HepG2 (cell line): ENCODE results near the gene PAIP1. TPM values are rescaled to one million over a fixed set of nuclear protein-coding genes. Genes with fewer than 3 reads are reported as not detected.

Source experiments
- KLF16 ChIP-seq, 2 experiments: sonication (generic) in 1 of 2; formaldehyde crosslinking in 1 of 2; IDR thresholded peaks; 2 replicates each; pipeline versions ENCODE4 v1.6.1 to v1.8.0; 2016 to 2023; ENCODE audit warnings: missing genetic modification reagents in 2 of 2, missing compliant biosample characterization in 1 of 2
- PHF8 ChIP-seq: sonication (generic); formaldehyde crosslinking; IDR thresholded peaks from 2 replicates; pipeline ENCODE4 v1.5.0; 2020; ENCODE audit warnings: missing genetic modification reagents
- ZNF10 ChIP-seq: sonication (generic); formaldehyde crosslinking; IDR thresholded peaks from 2 replicates; pipeline ENCODE4 v1.4.0; 2020; ENCODE audit warnings: mild to moderate bottlenecking, low read depth, missing genetic modification reagents, borderline replicate concordance
- ZNF138 ChIP-seq: sonication (generic); formaldehyde crosslinking; IDR thresholded peaks from 2 replicates; pipeline ENCODE4 v1.5.0; 2020; ENCODE audit warnings: mild to moderate bottlenecking, low read depth, missing genetic modification reagents
- ZNF790 ChIP-seq: sonication (generic); formaldehyde crosslinking; IDR thresholded peaks from 2 replicates; pipeline ENCODE4 v1.8.0; 2022; ENCODE audit warnings: missing genetic modification reagents, mild to moderate bottlenecking, borderline replicate concordance
- polyA plus RNA-seq, 8 experiments: library from polyadenylated mRNA; depleted of rRNA in 3 of 8; stranded (reverse) in 7 of 8; unstranded in 1 of 8; fragments of >200 nt; fragmentation: Illumina TruSeq in 4 of 8; extraction: Trizol in 4 of 8; gene quantifications; 2 replicates each; pipeline versions ENCODE4 v1.2.1 to v1.2.3, GENCODE V29; 2011 to 2016; ENCODE audit warnings: low read depth in 4 of 8, missing spikeins in 1 of 8, mixed read lengths in 1 of 8; ENCODE audit not compliant: insufficient read depth in 1 of 8
- total RNA-seq, 5 experiments: library from RNA; depleted of rRNA; stranded (reverse); fragments of >200 nt; fragmentation: Illumina TruSeq; extraction: Trizol; gene quantifications; 2 replicates each; pipeline ENCODE4 v1.2.3, GENCODE V29; 2016; ENCODE audit warnings: low read depth in 1 of 5
- TF ChIP-seq, protein P1 (sequence below): sonication (generic); formaldehyde crosslinking; IDR thresholded peaks from 2 replicates; pipeline ENCODE4 v1.4.0; 2020; ENCODE audit warnings: missing genetic modification reagents
- TF ChIP-seq, protein P2 (sequence below): sonication (generic); formaldehyde crosslinking; IDR thresholded peaks from one replicate; pipeline ENCODE4 v1.5.1; 2020; ENCODE audit warnings: mild to moderate bottlenecking, missing genetic modification reagents; ENCODE audit errors: not compliant biosample characterization
- TF ChIP-seq, protein P3 (sequence below): sonication (generic); formaldehyde crosslinking; IDR thresholded peaks from 2 replicates; pipeline ENCODE4 v1.8.0; 2022; ENCODE audit warnings: low read depth, missing genetic modification reagents
- TF ChIP-seq, protein P4 (sequence below): sonication (generic); formaldehyde crosslinking; IDR thresholded peaks from 2 replicates; pipeline ENCODE4; 2020; ENCODE audit warnings: missing genetic modification reagents, mild to moderate bottlenecking, borderline replicate concordance
- TF ChIP-seq, protein P5 (sequence below): sonication (generic); formaldehyde crosslinking; IDR thresholded peaks from 2 replicates; pipeline ENCODE4 v1.4.0; 2020; ENCODE audit warnings: missing genetic modification reagents, borderline replicate concordance

The PAIP1 gene
- total and polyA plus RNA-seq, 2 of the 13 experiments (the other 11 are each of a cell fraction or from before 2014, with no cell fraction given), result 96.6 to 116 TPM

DNA sequence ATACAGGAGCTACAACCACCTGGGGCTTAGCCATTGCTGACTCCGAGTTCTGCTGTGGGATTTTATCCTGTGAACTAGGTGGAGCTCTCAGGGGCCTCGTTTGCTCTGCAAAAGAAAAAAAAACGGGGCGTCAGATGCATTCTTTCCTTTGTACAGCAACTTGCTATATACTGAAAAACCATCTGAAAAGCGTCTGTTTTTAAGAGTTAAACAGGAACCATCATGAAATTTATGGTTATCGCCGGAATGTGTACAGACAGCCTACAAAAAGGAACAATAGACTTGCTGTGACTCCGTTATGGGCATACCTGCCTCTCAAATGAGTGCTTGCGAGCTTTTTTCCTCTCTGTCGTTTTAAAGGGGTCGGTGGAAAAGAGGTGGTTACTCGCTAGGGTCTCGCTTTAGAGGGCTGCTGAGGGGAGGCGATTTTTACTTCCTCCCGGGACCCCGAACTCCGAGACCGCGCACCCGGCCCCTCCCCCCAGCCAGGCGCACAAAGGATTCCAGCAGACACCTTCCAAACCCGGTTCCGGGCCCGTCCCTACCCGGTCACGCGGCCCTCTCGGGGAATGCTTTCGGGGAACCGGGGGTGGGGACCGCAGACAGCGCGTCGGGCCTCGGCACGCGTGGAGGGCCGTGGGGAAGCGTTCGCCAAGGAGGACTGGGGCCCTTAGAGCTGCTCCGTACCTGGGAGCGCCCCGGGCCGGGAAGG lies 826 bp downstream of the PAIP1 start (continued):
- no peak for TF ChIP-seq ZNF10 (CRISPR knock-in tag)
- TF ChIP-seq, protein P1, sequence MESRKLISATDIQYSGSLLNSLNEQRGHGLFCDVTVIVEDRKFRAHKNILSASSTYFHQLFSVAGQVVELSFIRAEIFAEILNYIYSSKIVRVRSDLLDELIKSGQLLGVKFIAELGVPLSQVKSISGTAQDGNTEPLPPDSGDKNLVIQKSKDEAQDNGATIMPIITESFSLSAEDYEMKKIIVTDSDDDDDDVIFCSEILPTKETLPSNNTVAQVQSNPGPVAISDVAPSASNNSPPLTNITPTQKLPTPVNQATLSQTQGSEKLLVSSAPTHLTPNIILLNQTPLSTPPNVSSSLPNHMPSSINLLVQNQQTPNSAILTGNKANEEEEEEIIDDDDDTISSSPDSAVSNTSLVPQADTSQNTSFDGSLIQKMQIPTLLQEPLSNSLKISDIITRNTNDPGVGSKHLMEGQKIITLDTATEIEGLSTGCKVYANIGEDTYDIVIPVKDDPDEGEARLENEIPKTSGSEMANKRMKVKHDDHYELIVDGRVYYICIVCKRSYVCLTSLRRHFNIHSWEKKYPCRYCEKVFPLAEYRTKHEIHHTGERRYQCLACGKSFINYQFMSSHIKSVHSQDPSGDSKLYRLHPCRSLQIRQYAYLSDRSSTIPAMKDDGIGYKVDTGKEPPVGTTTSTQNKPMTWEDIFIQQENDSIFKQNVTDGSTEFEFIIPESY (CRISPR knock-in tag), result no peak
- peak; percentile 84 for TF ChIP-seq PHF8 (CRISPR knock-in tag)
- TF ChIP-seq, protein P2, sequence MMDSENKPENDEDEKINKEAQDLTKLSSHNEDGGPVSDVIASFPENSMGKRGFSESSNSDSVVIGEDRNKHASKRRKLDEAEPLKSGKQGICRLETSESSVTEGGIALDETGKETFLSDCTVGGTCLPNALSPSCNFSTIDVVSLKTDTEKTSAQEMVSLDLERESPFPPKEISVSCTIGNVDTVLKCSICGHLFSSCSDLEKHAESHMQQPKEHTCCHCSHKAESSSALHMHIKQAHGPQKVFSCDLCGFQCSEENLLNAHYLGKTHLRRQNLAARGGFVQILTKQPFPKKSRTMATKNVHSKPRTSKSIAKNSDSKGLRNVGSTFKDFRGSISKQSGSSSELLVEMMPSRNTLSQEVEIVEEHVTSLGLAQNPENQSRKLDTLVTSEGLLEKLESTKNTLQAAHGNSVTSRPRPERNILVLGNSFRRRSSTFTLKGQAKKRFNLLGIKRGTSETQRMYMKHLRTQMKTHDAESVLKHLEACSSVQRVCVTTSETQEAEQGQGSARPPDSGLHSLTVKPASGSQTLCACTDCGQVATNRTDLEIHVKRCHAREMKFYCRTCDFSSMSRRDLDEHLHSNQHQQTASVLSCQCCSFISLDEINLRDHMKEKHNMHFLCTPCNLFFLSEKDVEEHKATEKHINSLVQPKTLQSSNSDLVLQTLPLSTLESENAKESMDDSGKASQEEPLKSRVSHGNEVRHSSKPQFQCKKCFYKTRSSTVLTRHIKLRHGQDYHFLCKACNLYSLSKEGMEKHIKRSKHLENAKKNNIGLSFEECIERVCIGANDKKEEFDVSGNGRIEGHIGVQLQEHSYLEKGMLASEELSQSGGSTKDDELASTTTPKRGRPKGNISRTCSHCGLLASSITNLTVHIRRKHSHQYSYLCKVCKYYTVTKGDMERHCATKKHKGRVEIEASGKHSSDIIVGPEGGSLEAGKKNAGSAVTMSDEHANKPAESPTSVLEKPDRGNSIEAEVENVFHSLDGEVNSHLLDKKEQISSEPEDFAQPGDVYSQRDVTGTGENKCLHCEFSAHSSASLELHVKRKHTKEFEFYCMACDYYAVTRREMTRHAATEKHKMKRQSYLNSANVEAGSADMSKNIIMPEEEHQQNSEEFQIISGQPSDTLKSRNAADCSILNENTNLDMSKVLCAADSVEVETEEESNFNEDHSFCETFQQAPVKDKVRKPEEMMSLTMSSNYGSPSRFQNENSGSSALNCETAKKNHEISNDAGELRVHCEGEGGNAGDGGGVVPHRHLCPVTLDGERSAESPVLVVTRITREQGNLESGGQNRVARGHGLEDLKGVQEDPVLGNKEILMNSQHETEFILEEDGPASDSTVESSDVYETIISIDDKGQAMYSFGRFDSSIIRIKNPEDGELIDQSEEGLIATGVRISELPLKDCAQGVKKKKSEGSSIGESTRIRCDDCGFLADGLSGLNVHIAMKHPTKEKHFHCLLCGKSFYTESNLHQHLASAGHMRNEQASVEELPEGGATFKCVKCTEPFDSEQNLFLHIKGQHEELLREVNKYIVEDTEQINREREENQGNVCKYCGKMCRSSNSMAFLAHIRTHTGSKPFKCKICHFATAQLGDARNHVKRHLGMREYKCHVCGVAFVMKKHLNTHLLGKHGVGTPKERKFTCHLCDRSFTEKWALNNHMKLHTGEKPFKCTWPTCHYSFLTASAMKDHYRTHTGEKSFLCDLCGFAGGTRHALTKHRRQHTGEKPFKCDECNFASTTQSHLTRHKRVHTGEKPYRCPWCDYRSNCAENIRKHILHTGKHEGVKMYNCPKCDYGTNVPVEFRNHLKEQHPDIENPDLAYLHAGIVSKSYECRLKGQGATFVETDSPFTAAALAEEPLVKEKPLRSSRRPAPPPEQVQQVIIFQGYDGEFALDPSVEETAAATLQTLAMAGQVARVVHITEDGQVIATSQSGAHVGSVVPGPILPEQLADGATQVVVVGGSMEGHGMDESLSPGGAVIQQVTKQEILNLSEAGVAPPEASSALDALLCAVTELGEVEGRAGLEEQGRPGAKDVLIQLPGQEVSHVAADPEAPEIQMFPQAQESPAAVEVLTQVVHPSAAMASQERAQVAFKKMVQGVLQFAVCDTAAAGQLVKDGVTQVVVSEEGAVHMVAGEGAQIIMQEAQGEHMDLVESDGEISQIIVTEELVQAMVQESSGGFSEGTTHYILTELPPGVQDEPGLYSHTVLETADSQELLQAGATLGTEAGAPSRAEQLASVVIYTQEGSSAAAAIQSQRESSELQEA (CRISPR knock-in tag), result no peak
- TF ChIP-seq, protein P3, sequence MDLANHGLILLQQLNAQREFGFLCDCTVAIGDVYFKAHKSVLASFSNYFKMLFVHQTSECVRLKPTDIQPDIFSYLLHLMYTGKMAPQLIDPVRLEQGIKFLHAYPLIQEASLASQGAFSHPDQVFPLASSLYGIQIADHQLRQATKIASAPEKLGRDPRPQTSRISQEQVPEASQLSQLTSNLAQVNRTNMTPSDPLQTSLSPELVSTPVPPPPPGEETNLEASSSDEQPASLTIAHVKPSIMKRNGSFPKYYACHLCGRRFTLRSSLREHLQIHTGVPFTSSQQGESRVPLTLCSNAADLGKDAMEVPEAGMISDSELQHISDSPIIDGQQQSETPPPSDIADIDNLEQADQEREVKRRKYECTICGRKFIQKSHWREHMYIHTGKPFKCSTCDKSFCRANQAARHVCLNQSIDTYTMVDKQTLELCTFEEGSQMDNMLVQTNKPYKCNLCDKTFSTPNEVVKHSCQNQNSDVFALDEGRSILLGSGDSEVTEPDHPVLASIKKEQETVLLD (CRISPR knock-in tag), result no peak
- no peak for TF ChIP-seq ZNF790 (CRISPR knock-in tag)
- no peak for TF ChIP-seq ZNF138
- no peak for TF ChIP-seq KLF16 (CRISPR knock-in tag; IDR thresholded peaks at IDR 0.05)
- TF ChIP-seq, protein P4, sequence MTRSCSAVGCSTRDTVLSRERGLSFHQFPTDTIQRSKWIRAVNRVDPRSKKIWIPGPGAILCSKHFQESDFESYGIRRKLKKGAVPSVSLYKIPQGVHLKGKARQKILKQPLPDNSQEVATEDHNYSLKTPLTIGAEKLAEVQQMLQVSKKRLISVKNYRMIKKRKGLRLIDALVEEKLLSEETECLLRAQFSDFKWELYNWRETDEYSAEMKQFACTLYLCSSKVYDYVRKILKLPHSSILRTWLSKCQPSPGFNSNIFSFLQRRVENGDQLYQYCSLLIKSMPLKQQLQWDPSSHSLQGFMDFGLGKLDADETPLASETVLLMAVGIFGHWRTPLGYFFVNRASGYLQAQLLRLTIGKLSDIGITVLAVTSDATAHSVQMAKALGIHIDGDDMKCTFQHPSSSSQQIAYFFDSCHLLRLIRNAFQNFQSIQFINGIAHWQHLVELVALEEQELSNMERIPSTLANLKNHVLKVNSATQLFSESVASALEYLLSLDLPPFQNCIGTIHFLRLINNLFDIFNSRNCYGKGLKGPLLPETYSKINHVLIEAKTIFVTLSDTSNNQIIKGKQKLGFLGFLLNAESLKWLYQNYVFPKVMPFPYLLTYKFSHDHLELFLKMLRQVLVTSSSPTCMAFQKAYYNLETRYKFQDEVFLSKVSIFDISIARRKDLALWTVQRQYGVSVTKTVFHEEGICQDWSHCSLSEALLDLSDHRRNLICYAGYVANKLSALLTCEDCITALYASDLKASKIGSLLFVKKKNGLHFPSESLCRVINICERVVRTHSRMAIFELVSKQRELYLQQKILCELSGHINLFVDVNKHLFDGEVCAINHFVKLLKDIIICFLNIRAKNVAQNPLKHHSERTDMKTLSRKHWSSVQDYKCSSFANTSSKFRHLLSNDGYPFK (CRISPR knock-in tag), result no peak
- TF ChIP-seq, protein P5, sequence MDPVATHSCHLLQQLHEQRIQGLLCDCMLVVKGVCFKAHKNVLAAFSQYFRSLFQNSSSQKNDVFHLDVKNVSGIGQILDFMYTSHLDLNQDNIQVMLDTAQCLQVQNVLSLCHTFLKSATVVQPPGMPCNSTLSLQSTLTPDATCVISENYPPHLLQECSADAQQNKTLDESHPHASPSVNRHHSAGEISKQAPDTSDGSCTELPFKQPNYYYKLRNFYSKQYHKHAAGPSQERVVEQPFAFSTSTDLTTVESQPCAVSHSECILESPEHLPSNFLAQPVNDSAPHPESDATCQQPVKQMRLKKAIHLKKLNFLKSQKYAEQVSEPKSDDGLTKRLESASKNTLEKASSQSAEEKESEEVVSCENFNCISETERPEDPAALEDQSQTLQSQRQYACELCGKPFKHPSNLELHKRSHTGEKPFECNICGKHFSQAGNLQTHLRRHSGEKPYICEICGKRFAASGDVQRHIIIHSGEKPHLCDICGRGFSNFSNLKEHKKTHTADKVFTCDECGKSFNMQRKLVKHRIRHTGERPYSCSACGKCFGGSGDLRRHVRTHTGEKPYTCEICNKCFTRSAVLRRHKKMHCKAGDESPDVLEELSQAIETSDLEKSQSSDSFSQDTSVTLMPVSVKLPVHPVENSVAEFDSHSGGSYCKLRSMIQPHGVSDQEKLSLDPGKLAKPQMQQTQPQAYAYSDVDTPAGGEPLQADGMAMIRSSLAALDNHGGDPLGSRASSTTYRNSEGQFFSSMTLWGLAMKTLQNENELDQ (CRISPR knock-in tag), result no peak
